Muscle of arm (tissue), 12 donors: ENCODE measurements around the gene GRIFIN. TPM values are rescaled to one million over a fixed set of nuclear protein-coding genes. Genes with fewer than 3 reads are reported as not detected.

Source experiments
- DNase-seq: peaks from one replicate; pipeline ENCODE4 v3.0.0-alpha.2; 2013
- polyA plus RNA-seq, 12 donors: library from polyadenylated mRNA; unstranded; fragments of 120-200 nt; gene quantifications; one replicate each; pipeline ENCODE4 v1.2.1, GENCODE V29; 2013; ENCODE audit not compliant: insufficient read length in 12 of 12

The GRIFIN gene
- polyA plus RNA-seq, 12 donors = not detected

- no peak for DNase-seq
Measured at GRCh38 chr7:2513702-2514101, 37.5 kb upstream of the GRIFIN start.

DNA sequence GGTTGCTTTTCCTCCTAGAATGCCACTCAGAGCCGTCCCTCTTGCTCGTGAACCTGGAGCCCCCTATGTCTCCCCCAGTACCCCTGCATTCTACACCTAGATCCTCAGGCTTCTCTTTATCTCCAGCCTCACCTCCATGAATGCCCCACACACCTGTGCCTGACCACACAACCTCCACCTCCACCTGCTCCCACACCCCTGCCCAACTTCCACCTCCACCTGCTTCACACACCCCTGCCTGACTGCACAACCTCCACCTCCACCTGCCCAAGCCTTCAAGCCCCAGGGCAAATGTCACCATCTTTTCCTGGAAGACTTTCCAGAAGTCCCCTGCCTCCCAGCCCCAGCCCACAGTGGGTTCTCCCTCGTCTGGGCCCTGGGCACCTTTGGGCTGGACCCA is 36.5 kb upstream of the GRIFIN start:
- no peak for DNase-seq

DNA sequence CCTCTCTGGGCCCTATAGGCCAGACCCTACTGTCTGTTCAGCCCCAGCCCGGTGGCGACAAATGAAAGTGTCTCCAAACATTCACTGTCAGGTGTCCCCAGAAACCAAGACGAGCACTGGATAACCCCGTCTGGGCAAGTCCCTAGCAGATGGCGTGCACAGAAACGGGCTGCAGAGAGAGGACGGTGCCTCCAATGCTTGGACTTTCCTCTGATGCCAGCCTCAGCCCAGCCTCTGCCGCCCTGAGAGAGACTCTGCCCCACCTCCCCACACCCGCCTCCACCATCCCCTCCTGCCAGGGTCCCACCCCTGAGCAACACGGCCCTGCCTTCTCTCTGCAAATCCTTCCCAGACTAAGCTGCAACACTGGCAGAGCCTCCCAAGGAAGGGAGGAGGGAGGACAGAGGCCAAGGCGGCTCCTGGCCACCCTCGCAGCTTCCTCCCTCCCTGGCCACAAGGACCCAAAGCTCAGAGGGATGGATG is 36.0 kb upstream of the GRIFIN start:
- DNase-seq = no peak

GRCh38 chr7:2511769-2512168 is 35.6 kb upstream of the GRIFIN start:
- no peak for DNase-seq

GRCh38 chr7:2510909-2511768 is 34.9 kb upstream of the GRIFIN start:
- DNase-seq = no peak

- DNase-seq = no peak
Measured at GRCh38 chr7:2510130-2510776, 34.1 kb upstream of the GRIFIN start.

GRCh38 chr7:2509298-2509906 is 33.2 kb upstream of the GRIFIN start:
- DNase-seq = no peak

DNA sequence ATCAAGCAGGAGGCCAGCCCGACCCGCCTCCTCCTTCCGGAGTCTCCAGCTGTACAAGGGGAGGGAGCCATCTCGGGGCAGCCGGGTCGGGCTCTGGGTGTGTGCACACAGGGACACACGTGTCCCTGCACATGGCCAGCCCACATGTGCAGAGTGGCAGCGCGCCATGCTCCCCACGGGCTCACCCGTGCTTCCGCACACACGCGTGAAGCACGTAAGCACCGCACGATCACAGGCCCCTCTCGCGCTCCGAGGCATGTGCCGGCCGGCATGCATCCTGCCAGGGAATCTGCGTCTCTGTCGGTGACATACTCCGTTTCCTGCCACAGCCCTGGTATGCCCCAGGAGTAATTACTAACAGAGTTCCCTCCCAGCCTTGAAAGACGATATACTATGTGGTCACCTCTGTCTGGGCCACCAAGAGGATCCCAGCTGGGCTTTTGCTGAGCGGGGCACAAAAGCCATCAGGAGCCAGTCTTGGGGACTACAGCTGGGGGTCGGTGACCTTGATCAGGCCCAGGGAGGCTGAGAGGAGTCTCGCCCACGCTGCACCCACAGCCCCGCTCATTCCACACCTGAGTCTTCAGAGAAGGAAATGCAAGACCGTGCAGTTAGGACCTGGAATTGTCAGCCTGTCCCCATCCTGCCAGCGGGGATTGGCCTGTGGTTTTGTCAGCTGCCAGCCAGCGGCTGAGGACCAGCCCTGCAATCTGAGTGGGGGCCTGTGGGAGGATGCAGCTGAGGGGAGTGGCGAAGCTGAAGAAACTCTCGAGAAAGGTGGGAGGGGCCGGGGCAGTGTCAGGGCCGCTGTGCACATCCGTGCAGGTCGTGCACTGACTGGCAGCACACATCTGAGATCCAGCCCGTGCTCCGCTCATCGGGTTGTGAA is 32.4 kb upstream of the GRIFIN start:
- DNase-seq = no peak

GRCh38 chr7:2507917-2508306 is 31.7 kb upstream of the GRIFIN start:
- no peak for DNase-seq

DNA sequence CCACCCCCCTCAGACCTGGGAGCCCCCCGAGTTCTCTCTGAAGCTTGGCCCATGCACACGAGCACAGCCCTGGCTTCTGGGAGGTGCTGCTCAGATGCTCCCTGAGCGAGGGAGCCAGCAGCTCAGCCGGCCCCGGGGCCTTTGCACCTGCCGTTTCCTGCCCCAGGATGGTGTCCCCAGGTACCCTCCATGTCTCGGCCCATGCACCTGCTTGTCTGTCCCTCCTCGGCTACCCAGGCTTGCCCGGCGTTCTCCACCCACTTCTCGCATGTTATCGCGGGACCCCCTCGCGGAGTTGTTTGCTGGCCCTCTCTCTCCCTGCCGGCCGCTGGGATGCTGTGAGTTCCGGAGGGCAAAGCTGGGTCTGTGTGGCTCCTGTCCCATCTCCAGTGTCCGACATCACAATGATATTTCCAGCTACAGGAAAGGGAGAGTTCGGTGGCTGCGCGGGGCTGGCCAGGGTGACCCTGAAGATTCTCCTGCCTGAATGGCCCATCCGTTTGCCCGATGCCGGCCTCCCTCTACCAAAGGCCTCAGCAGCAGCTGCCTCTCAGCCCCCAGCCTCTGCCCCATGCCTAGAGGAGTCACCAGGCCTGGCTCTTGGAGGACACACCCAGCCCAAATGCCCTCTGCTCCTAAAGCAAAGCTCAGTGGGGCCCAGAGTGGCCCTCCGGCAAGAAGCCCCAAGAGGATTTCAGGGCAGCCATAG is 31.2 kb upstream of the GRIFIN start:
- DNase-seq = no peak

DNA sequence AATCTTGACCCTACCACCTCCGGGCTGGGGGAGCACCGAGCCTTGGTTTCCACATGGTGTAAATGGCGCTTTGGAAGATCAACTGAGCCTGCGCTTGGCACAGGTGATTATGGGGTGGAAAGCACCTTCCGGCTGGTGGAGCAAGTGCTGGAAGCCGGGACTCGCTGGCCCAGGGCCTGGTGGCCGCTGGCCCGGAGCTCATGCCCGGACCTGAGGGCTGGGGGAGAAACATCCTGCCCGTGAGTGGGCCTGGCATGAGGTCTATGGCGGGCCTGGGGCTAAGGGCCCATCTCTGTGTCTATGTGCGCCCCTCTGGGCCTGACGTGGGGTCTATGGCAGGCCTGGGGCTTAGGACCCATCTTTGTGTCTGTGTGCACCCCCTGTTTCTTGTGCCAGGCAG is 29.2 kb upstream of the GRIFIN start:
- no peak for DNase-seq

GRCh38 chr7:2504889-2505375 is 28.7 kb upstream of the GRIFIN start:
- no peak for DNase-seq

DNA sequence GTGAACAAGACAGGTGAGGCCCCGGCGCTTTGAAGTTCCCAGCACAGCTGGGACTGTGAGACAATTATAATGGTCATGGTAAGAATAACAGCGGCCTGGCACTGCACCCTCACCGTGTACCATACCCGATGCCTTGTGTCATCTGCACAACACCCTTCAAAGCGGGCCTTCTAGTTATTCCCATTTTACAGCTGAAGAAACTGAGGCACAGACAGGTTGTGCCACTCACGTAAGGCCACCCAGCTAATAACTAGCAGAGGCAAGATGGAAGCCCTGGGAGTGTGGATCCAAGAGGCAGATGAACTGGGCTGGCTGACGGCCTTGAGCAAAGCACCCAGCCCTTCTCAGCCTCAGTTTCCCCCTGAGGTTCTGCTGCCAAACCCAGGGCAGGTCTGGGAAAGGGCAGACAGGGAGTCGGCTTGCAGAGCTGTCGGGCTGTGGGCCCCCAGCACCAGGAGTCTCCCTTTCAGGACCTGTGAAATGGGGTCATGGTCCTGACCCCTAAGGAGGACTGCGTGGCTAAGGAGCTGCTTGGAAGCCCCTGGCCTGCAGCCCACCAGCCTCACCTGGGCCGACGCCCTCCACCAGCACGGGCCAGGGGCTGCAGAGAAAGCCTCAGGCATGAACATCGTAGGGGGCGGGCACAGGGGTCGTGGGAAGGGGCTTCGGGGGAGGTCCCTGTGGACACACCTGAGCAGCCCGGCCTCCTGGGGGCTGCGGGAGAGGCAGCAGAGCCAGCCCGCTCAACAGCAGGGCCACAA is 28.1 kb upstream of the GRIFIN start:
- no peak for DNase-seq

GRCh38 chr7:2503056-2503941 is 27.1 kb upstream of the GRIFIN start:
- DNase-seq = no peak

DNA sequence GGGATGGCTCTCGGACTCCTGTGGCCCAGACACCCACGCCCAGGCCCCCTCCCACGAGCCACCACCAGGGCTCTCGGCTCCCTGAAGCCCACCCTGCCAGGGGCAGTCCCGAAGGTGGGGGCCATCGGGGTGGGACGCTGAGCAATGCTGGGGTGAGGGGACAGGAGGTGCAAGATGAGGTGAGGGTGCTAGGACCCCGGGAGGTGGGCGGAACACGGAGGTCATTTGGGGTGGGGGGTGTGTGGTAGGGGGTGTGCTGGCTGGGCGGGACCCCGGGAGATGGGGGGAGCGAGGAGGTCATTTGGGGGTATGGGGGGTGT is 26.4 kb upstream of the GRIFIN start:
- DNase-seq = no peak

DNA sequence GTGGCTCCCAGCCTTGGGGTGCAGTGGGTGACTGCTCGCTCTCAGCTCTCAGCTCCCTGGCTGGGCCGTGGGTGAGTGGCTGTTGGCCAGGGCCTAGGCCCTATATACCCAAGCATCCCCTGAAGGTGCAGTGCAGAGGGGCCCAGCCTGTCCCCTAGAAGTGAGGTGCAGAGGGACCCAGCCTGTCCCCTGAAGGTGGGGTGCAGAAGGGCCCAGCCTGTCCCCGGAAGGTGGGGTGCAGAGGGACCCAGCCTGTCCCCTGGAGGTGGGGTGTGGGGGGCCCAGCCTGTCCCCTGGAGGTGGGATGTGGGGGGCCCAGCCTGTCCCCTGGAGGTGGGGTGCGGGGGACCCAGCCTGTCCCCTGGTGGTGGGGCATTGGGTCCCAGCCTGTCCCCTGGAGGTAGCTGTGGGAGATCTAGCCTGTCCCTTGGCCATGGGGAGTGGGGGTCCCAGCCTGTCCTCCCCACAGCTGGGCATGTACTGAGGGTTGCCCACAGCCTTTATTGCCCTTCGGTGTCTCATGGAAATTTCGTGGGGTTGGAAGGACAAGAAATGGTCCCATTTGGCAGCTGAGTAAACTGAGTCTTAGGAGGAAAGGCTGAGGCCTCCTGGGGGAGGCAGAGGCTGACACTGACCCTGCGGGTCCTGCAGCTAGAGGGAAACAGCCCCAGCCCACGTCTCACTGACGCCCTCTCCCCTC is 25.9 kb upstream of the GRIFIN start:
- no peak for DNase-seq

- DNase-seq = no peak
Measured at GRCh38 chr7:2500701-2501100, 24.5 kb upstream of the GRIFIN start.

- DNase-seq = no peak
Measured at GRCh38 chr7:2499719-2500430, 23.7 kb upstream of the GRIFIN start.
